CD14-positive monocyte (primary cell): ENCODE results near the gene MAP1LC3A. TPM values are rescaled to one million over a fixed set of nuclear protein-coding genes. Genes with fewer than 3 reads are reported as not detected.
A peak's percentile ranks its signal among the peaks of the same experiment; 100 is the strongest.

ENCODE experiments used
- DNase-seq, 3 donors: peaks; one replicate each; pipeline ENCODE4 v3.0.0-alpha.2; 2011 to 2022
- H2AFZ ChIP-seq: 2 replicates; pipeline ENCODE4 v1.6.0; 2012; ENCODE audit warnings: mild to moderate bottlenecking, low read depth, low read length, inconsistent platforms; ENCODE audit not compliant: insufficient read depth, poor library complexity, severe bottlenecking
- H3K27ac ChIP-seq, 2 donors: 1 replicate in 1 of 2; 2 replicates in 1 of 2; pipeline ENCODE4 v1.5.1; 2012 to 2013; ENCODE audit warnings: low read length in 2 of 2, control low read depth in 1 of 2, inconsistent platforms in 1 of 2, low read depth in 1 of 2, mild to moderate bottlenecking in 1 of 2
- H3K27me3 ChIP-seq, 2 donors: one replicate each; pipeline versions ENCODE4 v1.6.0 to v1.6.1; 2011 to 2013; ENCODE audit warnings: low read length in 2 of 2; ENCODE audit not compliant: control insufficient read depth in 2 of 2, insufficient read depth in 2 of 2
- H3K36me3 ChIP-seq, 2 donors: replicated peaks in 1 of 2; 1 replicate in 1 of 2; 2 replicates in 1 of 2; pipeline versions ENCODE4 v1.5.1 to v1.6.1; 2012 to 2013; ENCODE audit warnings: low read length in 2 of 2, control low read depth in 1 of 2, inconsistent platforms in 1 of 2, mild to moderate bottlenecking in 1 of 2; ENCODE audit not compliant: insufficient read depth in 2 of 2, control insufficient read depth in 1 of 2
- H3K4me1 ChIP-seq, 2 donors: 1 replicate in 1 of 2; 2 replicates in 1 of 2; pipeline versions ENCODE4 v1.5.1 to v1.6.1; 2012 to 2013; ENCODE audit warnings: low read length in 2 of 2, control low read depth in 1 of 2, inconsistent platforms in 1 of 2, mild to moderate bottlenecking in 1 of 2, moderate library complexity in 1 of 2; ENCODE audit not compliant: insufficient read depth in 2 of 2, control insufficient read depth in 1 of 2
- H3K4me2 ChIP-seq: replicated peaks from 2 replicates; pipeline ENCODE3; 2012; ENCODE audit warnings: low read length, moderate library complexity, mild to moderate bottlenecking; ENCODE audit not compliant: poor library complexity, severe bottlenecking; ENCODE audit errors: extremely low read depth
- H3K4me3 ChIP-seq, 3 experiments: fragments of 200-600 bp in 1 of 3; sonication (generic) in 1 of 3; replicated peaks in 1 of 3; 1 replicate in 2 of 3; 2 replicates in 1 of 3; pipeline ENCODE4 v1.5.1; 2011 to 2013; ENCODE audit warnings: low read length in 3 of 3, mild to moderate bottlenecking in 3 of 3, control low read depth in 2 of 3, low read depth in 2 of 3, inconsistent platforms in 1 of 3, moderate library complexity in 1 of 3
- H3K79me2 ChIP-seq: 2 replicates; pipeline ENCODE4 v1.6.0; 2012; ENCODE audit warnings: mild to moderate bottlenecking, control low read depth, inconsistent platforms, low read length, moderate library complexity; ENCODE audit not compliant: insufficient read depth
- H3K9ac ChIP-seq: 2 replicates; pipeline ENCODE4 v1.6.0; 2017; ENCODE audit warnings: low read length, mild to moderate bottlenecking; ENCODE audit not compliant: insufficient read depth, poor library complexity, severe bottlenecking
- H3K9me3 ChIP-seq, 2 donors: replicated peaks in 1 of 2; 1 replicate in 1 of 2; 2 replicates in 1 of 2; pipeline versions ENCODE4 v1.5.1 to v1.6.1; 2012 to 2013; ENCODE audit warnings: low read length in 2 of 2, control low read depth in 1 of 2; ENCODE audit not compliant: control insufficient read depth in 1 of 2, insufficient read depth in 1 of 2
- H4K20me1 ChIP-seq: 2 replicates; pipeline ENCODE4 v1.6.0; 2012; ENCODE audit warnings: mild to moderate bottlenecking, low read length, control low read depth, moderate library complexity; ENCODE audit not compliant: insufficient read depth
- H3K27ac Mint-ChIP-seq, 7 donors: one replicate each; pipeline ENCODE4 v1.8.0; 2020; ENCODE audit warnings: mild to moderate bottlenecking in 7 of 7, mixed read lengths in 7 of 7, moderate library complexity in 6 of 7, inconsistent platforms in 2 of 7
- H3K27me3 Mint-ChIP-seq, 3 donors: one replicate each; pipeline ENCODE4 v1.8.0; 2021 to 2022; ENCODE audit warnings: low read depth in 3 of 3, mild to moderate bottlenecking in 3 of 3, mixed read lengths in 3 of 3, moderate library complexity in 3 of 3, inconsistent platforms in 1 of 3
- H3K36me3 Mint-ChIP-seq, 2 donors: one replicate each; pipeline ENCODE4 v1.8.0; 2020; ENCODE audit warnings: mixed read lengths in 2 of 2, inconsistent platforms in 1 of 2, mild to moderate bottlenecking in 1 of 2
- H3K4me1 Mint-ChIP-seq: one replicate; pipeline ENCODE4 v1.8.0; 2020; ENCODE audit warnings: mild to moderate bottlenecking, mixed read lengths
- H3K4me3 Mint-ChIP-seq, 2 donors: one replicate each; pipeline ENCODE4 v1.8.0; 2020; ENCODE audit warnings: mild to moderate bottlenecking in 2 of 2, mixed read lengths in 2 of 2, moderate library complexity in 1 of 2
- H3K9me3 Mint-ChIP-seq, 7 donors: one replicate each; pipeline ENCODE4 v1.8.0; 2020 to 2022; ENCODE audit warnings: mixed read lengths in 7 of 7, mild to moderate bottlenecking in 6 of 7, moderate library complexity in 6 of 7, inconsistent platforms in 2 of 7
- WGBS: methylation state at CpG from one replicate; pipeline ENCODE4 v1.1.5; 2013; ENCODE audit warnings: missing lambda C conversion rate; ENCODE audit not compliant: insufficient coverage; 5-methylcytosine and 5-hydroxymethylcytosine counted together
- intact Hi-C, 2 donors: fragments of 100-400 bp; cut with micrococcal nuclease; formaldehyde crosslinking; loops; one replicate each; pipeline versions ENCODE4 v1.15.0 to v1.15.1; 2023
- polyA plus RNA-seq, 3 donors: library from polyadenylated mRNA; depleted of rRNA in 1 of 3; unstranded in 2 of 3; stranded (reverse) in 1 of 3; fragments of 300-500 nt in 2 of 3; fragments of >200 nt in 1 of 3; fragmentation: Illumina TruSeq in 2 of 3; gene quantifications; 1 replicate in 2 of 3; 2 replicates in 1 of 3; pipeline ENCODE4 v1.2.3, GENCODE V29; 2012 to 2021
- TF ChIP-seq, protein P1 (sequence below): fragments of 200-600 bp; IDR thresholded peaks from one replicate; pipeline ENCODE4 v1.8.0; 2022; ENCODE audit warnings: antibody characterized with exemption, mild to moderate bottlenecking

MAP1LC3A gene
- polyA plus RNA-seq, 3 donors = 2.5 to 7.7 (median 2.6) TPM

DNA sequence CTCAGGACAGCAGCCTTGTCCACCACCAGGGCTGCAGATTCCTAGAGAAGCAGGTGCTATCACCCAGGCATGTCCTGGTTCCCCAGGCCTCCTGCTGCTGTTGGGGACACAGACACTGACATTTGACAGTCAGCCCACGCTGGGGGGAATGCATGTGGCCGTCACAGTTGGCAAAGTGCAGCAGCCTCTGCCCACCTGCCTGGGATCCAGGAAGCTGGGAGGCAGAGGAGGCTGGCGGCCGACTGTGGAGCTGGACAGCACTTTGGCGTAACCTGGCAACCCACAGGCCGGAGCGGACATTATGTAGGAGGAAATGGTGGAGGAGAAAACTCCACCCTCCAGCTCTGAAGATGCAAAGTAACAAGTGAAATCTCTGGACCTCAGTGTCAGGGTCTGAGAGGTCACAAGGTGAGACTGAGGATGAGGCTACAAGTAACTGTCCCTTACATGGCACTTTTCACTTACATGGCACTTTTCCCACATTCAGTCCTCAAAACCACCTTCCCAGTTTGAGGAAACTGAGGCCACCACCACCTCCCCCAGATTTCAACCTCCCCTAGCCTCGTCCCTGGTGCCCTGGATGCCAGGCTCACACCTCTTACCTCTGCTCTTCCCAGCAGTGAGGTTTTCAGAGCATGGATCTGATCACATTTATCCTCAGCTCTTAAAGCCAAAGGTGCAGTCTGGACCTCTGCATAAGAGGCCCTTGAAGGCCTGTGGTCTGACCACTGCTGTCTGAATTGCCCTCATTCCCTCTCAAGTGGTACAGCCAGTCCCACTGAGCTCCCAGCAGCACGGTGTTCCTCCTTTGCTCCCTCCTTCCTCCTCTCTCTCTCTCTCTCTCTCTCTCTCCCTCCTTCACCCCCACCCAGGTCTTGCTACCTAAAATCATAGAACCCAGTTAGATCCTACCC lies 8.7 kb downstream of the MAP1LC3A start:
- WGBS = 88% methylated on average over 5 of the region's 9 CpGs
- H3K4me1 Mint-ChIP-seq = peaks cover 11% of the 10 kb centered on the region
- H3K4me3 ChIP-seq = no peak overlapping the region
- DNase-seq = no peak
- H3K27ac ChIP-seq = no peak overlapping the region
- H3K36me3 ChIP-seq = peaks cover 3 to 5% of the 10 kb centered on the region in 2 donors
- no peaks in the 10 kb centered on the region for H3K79me2 ChIP-seq
- TF ChIP-seq, protein P1, sequence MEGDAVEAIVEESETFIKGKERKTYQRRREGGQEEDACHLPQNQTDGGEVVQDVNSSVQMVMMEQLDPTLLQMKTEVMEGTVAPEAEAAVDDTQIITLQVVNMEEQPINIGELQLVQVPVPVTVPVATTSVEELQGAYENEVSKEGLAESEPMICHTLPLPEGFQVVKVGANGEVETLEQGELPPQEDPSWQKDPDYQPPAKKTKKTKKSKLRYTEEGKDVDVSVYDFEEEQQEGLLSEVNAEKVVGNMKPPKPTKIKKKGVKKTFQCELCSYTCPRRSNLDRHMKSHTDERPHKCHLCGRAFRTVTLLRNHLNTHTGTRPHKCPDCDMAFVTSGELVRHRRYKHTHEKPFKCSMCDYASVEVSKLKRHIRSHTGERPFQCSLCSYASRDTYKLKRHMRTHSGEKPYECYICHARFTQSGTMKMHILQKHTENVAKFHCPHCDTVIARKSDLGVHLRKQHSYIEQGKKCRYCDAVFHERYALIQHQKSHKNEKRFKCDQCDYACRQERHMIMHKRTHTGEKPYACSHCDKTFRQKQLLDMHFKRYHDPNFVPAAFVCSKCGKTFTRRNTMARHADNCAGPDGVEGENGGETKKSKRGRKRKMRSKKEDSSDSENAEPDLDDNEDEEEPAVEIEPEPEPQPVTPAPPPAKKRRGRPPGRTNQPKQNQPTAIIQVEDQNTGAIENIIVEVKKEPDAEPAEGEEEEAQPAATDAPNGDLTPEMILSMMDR = no peak
- no peaks in the 10 kb centered on the region for H3K27me3 ChIP-seq
- no peaks in the 10 kb centered on the region for H3K27me3 Mint-ChIP-seq
- H3K36me3 Mint-ChIP-seq = peaks cover 10 to 18% of the 10 kb centered on the region in 2 donors
- H3K9me3 Mint-ChIP-seq = no peaks in the 10 kb centered on the region
- H4K20me1 ChIP-seq = no peaks in the 10 kb centered on the region
- intact Hi-C loops = no loop called here
- H3K9ac ChIP-seq = no peak overlapping the region
- H3K4me1 ChIP-seq = peaks cover 6 to 12% of the 10 kb centered on the region in 2 donors
- H3K27ac Mint-ChIP-seq = peak overlapping the region in 2 of 7 donors; percentile 15 to 41
- H2AFZ ChIP-seq = no peak overlapping the region
- no peaks in the 10 kb centered on the region for H3K9me3 ChIP-seq
- no peak overlapping the region for H3K4me3 Mint-ChIP-seq
- H3K4me2 ChIP-seq = no peak overlapping the region

DNA sequence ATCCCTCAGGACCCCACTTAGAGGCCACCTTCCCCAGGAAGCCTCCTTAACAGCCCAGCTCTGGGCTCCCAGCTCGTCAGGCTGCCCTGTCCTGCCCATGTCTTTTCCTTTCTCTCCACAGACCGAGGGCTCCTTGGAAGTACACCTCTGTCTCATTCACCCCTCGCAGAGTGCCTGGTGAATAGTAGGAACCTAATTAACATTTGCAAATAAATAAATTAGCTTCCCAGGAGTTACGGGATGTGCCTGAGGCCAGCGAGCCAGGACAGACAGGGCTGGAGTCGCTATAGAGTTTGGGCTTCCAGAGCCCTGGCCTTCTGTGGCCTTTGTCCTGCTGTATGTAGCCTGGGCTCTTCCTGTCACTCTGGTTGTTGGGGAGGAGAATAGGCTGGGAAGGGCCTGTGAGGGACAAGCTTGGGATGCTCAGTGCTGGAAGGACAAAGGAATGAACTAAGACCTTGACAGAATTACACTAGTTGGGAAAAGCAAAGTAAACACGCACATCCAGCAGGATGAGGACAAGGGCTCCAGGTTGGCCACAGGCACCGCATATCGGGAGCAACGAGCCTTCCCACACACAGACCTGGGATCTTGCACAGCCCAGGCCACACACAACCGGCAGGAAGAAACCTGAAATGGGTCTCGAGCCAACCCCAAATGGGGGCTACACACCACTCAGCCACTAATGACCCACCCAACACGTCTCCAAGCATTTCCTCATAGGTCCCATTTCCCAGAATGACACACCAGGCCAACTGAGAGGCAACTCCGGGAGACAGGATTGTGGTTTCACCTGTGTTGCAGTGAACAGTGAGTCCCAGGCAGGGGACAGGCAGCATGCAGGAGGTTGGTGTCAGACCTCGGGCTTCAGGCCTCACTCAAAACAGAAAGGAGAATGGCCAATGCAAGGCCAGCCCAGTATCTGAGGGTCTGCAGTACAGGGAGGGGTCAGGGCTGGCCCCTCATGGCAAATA lies 9.7 kb downstream of the MAP1LC3A start:
- H3K4me1 ChIP-seq = peaks cover 6 to 12% of the 10 kb centered on the region in 2 donors
- H4K20me1 ChIP-seq = no peaks in the 10 kb centered on the region
- DNase-seq = no peak
- Mint-ChIP-seq H3K4me1 (peaks cover 11% of the 10 kb centered on the region), H3K27ac (peak overlapping the region in 1 of 7 donors; percentile 37), H3K4me3 (no peak overlapping the region), H3K36me3 (peaks cover 15 to 18% of the 10 kb centered on the region in 2 donors), H3K27me3 (no peaks in the 10 kb centered on the region), H3K9me3 (no peaks in the 10 kb centered on the region)
- no peak overlapping the region for H3K4me2 ChIP-seq
- H3K36me3 ChIP-seq = peaks cover 3 to 7% of the 10 kb centered on the region in 2 donors
- H3K27ac ChIP-seq = no peak overlapping the region
- no peaks in the 10 kb centered on the region for H3K79me2 ChIP-seq
- TF ChIP-seq, protein P1 = no peak
- WGBS = 99% methylated on average over 10 of the region's 15 CpGs
- no peak overlapping the region for H3K9ac ChIP-seq
- no peak overlapping the region for H2AFZ ChIP-seq
- intact Hi-C loops = no loop called here
- no peaks in the 10 kb centered on the region for H3K9me3 ChIP-seq
- H3K4me3 ChIP-seq = no peak overlapping the region
- H3K27me3 ChIP-seq = no peaks in the 10 kb centered on the region
